Measurements from ENCODE around the gene BDKRB2.

Gene BDKRB2

GRCh38 chr14:96274543-96274942, 69.9 kb downstream of the BDKRB2 start:
- peak; percentile 41 for DNase-seq

DNA sequence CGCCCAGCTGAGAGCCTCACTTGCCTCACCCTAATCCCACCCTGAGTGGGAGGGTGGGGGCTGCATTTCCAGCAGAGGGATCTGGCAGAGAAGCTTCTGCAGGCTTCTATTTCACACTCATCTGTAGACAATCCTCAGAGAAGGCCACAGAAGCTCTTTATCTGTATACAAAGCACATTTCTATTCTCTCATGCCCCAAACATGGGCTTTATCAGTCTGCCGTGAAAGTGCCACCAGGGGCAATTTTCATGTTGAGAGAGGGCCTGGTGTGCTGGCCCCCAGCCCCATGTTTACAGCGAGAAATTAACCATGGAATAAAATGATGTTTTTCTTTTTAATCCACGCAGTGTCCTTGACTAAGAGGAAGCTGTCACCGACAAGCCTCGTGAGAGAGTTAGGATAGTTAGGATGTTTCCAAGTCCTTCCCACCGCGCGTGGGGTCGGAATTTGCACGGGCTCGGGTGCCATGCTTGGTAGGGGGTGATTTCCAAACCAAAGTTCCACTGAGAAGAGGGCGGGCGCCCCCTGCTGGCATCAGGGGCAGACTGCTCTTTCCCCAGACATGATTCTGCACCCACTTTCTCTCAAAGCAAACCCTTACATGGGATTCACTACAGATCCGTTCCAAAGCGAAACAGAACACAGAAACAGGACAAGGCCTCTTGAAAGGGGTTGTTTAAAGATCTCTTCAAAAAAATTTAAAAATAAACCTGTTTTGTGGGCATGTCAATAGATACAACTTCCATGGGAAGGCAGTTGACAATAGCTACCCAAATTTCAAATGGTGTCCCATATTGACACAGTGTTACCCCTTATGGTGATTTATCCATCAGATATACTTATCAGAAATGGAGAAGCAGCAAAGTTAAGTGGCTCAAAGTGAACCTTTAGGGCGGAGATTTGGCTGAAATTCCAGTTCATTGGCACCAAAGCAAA, 70.8 kb downstream of the BDKRB2 start:
- peak; percentile 81 for DNase-seq

GRCh38 chr14:96277890-96278289, 73.3 kb downstream of the BDKRB2 start:
- no peak for DNase-seq

GRCh38 chr14:96279564-96279963, 74.9 kb downstream of the BDKRB2 start:
- no peak for DNase-seq

DNA sequence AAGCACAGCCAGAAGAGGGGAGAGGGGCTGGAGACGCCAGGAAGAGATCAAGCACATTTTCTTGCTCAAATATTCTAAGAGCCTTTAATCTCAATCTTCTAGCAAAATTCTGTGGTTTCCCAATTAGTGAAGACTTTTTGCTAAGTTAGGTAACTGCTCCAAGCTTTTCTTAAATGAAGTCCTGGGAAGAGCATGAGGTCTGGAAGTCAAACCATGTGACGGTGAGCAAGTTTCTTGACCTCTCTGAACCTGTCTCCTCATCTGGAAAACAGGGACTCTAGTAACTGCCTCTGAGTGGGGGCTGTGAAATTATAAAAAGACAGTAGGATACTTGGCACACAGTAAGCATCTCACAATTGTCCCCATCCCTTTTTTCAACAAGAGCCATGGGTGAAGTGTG, 75.5 kb downstream of the BDKRB2 start:
- DNase-seq: no peak

DNA sequence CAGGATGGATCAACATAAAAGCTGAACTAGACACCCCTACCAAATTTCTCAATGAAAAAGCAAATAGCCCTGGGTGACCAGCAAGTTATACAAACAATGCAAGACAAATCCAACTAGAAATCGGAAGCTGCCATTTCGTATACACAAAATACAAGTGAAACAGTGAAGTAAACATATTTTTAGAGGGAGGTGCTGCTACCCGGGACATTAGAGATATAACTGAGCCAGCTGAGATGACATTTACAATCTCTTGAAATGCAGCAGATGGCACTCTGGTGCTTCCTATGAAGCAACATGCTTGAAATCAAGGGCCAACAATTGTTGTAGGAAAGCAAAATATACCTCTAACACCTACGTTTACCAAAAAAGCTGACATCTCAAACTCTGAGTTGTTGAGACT, 76.8 kb downstream of the BDKRB2 start:
- no peak for DNase-seq

DNA sequence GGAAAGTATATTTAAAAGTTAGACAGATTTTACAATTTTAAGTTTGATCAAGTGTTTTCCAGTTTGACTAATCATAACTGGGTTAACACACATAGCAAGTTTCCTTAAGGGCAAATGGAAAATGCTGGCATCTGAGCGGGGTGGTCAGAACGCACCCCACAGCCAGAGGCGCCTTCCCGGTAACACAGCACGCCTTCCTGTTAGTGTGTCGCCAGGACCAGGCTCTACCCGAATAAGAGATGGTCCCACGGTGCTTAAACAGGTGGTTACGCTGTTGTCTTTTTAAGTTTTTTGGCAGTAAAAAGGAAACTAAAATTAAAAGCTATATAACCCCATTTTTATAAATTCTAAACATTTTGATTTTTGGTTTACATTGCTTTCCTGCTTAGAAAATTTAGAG, 79.4 kb downstream of the BDKRB2 start:
- DNase-seq: no peak

DNA sequence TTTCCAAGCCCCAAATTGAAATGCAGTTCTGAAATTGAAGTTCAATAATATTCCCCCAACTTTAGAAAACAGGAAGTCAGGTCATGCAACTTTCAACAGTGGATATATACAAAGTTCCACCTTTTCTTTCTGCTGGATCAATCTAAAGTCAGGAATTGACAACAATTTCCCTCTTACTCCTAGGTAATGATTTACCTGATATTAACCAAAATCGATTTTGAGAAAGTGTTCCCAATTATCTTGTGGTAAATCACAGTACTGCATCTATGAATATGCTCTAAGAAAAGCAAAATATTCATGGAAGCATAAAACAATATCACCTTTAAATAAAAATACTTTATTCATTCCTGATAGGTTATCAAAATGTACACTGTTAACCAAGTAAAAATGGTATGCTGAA, 79.8 kb downstream of the BDKRB2 start:
- DNase-seq: no peak

GRCh38 chr14:96285667-96286066, 81.0 kb downstream of the BDKRB2 start:
- DNase-seq: no peak

DNA sequence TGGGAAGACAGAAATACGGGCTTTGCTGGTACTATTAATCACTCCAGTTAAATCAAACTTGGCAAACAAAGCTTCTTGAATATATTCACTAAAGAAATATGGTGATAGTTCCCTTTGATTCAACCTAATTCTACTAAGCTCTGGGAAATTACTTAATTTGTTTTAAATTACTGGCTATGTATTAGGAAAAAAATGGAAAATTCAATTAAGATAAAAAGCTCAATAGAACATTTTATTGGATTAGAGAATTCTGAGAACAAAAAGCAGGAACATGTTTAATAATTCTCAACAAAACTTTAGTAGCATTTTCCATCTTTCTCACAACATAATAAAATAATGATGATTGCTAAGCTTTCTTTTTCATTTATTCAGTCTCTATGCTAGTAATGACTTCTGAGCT, 81.6 kb downstream of the BDKRB2 start:
- DNase-seq: no peak

- no peak for DNase-seq
These were observed 83.2 kb downstream of the BDKRB2 start for GRCh38 chr14:96287856-96288255.

All from retina (tissue), 1 donor.